Stimulated activated naive CD8-positive, alpha-beta T cell treated with anti-CD3 and anti-CD28 coated beads, Interleukin-15, Interleukin-2, amounts not matched to agents 100 ng/mL and 50 ng/mL, for 24 hours (primary cell): ENCODE results near the gene B4GALNT3.

Experiments used
- H3K27ac Mint-ChIP-seq: one replicate; pipeline ENCODE4 v1.8.0; 2021; ENCODE audit warnings: mild to moderate bottlenecking, mixed read lengths
- H3K27me3 Mint-ChIP-seq: one replicate; pipeline ENCODE4 v1.8.0; 2021; ENCODE audit warnings: mixed read lengths
- H3K36me3 Mint-ChIP-seq: one replicate; pipeline ENCODE4 v1.8.0; 2021; ENCODE audit warnings: low read depth, mixed read lengths
- H3K4me1 Mint-ChIP-seq: one replicate; pipeline ENCODE4 v1.8.0; 2021; ENCODE audit warnings: low read depth, mixed read lengths
- H3K4me3 Mint-ChIP-seq: one replicate; pipeline ENCODE4 v1.8.0; 2021; ENCODE audit warnings: mild to moderate bottlenecking, mixed read lengths
- H3K9me3 Mint-ChIP-seq: one replicate; pipeline ENCODE4 v1.8.0; 2021; ENCODE audit warnings: mixed read lengths

B4GALNT3 gene

GRCh38 chr12:586318-587071 lies 126.8 kb downstream of the B4GALNT3 start:
- Mint-ChIP-seq H3K27ac (no peak overlapping the region), H3K27me3 (no peaks in the 10 kb centered on the region), H3K4me3 (no peak overlapping the region), H3K36me3 (no peaks in the 10 kb centered on the region), H3K9me3 (no peaks in the 10 kb centered on the region), H3K4me1 (peaks cover 4% of the 10 kb centered on the region)

GRCh38 chr12:587132-588023 lies 127.6 kb downstream of the B4GALNT3 start:
- H3K27ac Mint-ChIP-seq = peak overlapping the region; percentile 31
- no peak overlapping the region for H3K4me3 Mint-ChIP-seq

GRCh38 chr12:588024-588322 lies 128.2 kb downstream of the B4GALNT3 start:
- Mint-ChIP-seq H3K9me3 (no peaks in the 10 kb centered on the region), H3K36me3 (no peaks in the 10 kb centered on the region), H3K27me3 (no peaks in the 10 kb centered on the region), H3K4me1 (peaks cover 4% of the 10 kb centered on the region), H3K4me3 (no peak overlapping the region), H3K27ac (no peak overlapping the region)

More at GRCh38 chr12:587132-588023, 127.6 kb downstream of the B4GALNT3 start:
- no peaks in the 10 kb centered on the region for H3K27me3 Mint-ChIP-seq
- peaks cover 4% of the 10 kb centered on the region for H3K4me1 Mint-ChIP-seq
- no peaks in the 10 kb centered on the region for H3K36me3 Mint-ChIP-seq
- H3K9me3 Mint-ChIP-seq = no peaks in the 10 kb centered on the region

- Mint-ChIP-seq H3K27ac (no peak overlapping the region), H3K9me3 (no peaks in the 10 kb centered on the region), H3K4me1 (peaks cover 7% of the 10 kb centered on the region), H3K36me3 (no peaks in the 10 kb centered on the region), H3K27me3 (no peaks in the 10 kb centered on the region), H3K4me3 (no peak overlapping the region)
These were observed 128.9 kb downstream of the B4GALNT3 start for GRCh38 chr12:588646-589045.

GRCh38 chr12:590206-590750 lies 130.5 kb downstream of the B4GALNT3 start:
- Mint-ChIP-seq H3K4me3 (no peak overlapping the region), H3K9me3 (no peaks in the 10 kb centered on the region), H3K27ac (no peak overlapping the region), H3K27me3 (no peaks in the 10 kb centered on the region), H3K36me3 (no peaks in the 10 kb centered on the region), H3K4me1 (peaks cover 7% of the 10 kb centered on the region)

- no peak overlapping the region for H3K4me3 Mint-ChIP-seq
- H3K4me1 Mint-ChIP-seq = peaks cover 7% of the 10 kb centered on the region
- no peaks in the 10 kb centered on the region for H3K27me3 Mint-ChIP-seq
- no peaks in the 10 kb centered on the region for H3K9me3 Mint-ChIP-seq
- H3K27ac Mint-ChIP-seq = no peak overlapping the region
- no peaks in the 10 kb centered on the region for H3K36me3 Mint-ChIP-seq
These were observed 131.7 kb downstream of the B4GALNT3 start for GRCh38 chr12:591167-592023.

- no peaks in the 10 kb centered on the region for H3K27me3 Mint-ChIP-seq
- H3K4me3 Mint-ChIP-seq = no peak overlapping the region
- H3K36me3 Mint-ChIP-seq = no peaks in the 10 kb centered on the region
- H3K4me1 Mint-ChIP-seq = peaks cover 7% of the 10 kb centered on the region
- H3K27ac Mint-ChIP-seq = no peak overlapping the region
- H3K9me3 Mint-ChIP-seq = no peaks in the 10 kb centered on the region
These were observed 132.3 kb downstream of the B4GALNT3 start for GRCh38 chr12:592024-592505.

GRCh38 chr12:593396-594270 lies 133.9 kb downstream of the B4GALNT3 start:
- Mint-ChIP-seq H3K27ac (no peak overlapping the region), H3K27me3 (no peaks in the 10 kb centered on the region), H3K36me3 (no peaks in the 10 kb centered on the region), H3K4me1 (peaks cover 7% of the 10 kb centered on the region), H3K9me3 (no peaks in the 10 kb centered on the region), H3K4me3 (no peak overlapping the region)

- no peaks in the 10 kb centered on the region for H3K27me3 Mint-ChIP-seq
- no peak overlapping the region for H3K27ac Mint-ChIP-seq
- peaks cover 3% of the 10 kb centered on the region for H3K4me1 Mint-ChIP-seq
- no peak overlapping the region for H3K4me3 Mint-ChIP-seq
- H3K36me3 Mint-ChIP-seq = no peaks in the 10 kb centered on the region
- H3K9me3 Mint-ChIP-seq = no peaks in the 10 kb centered on the region
These were observed 138.3 kb downstream of the B4GALNT3 start for GRCh38 chr12:597926-598568.

GRCh38 chr12:599756-600155 lies 140.0 kb downstream of the B4GALNT3 start:
- H3K4me1 Mint-ChIP-seq = no peaks in the 10 kb centered on the region
- no peaks in the 10 kb centered on the region for H3K36me3 Mint-ChIP-seq
- H3K9me3 Mint-ChIP-seq = no peaks in the 10 kb centered on the region
- H3K27me3 Mint-ChIP-seq = no peaks in the 10 kb centered on the region
- no peak overlapping the region for H3K4me3 Mint-ChIP-seq
- no peak overlapping the region for H3K27ac Mint-ChIP-seq

- Mint-ChIP-seq H3K27ac (no peak overlapping the region), H3K4me1 (no peaks in the 10 kb centered on the region), H3K36me3 (no peaks in the 10 kb centered on the region)
These were observed 142.4 kb downstream of the B4GALNT3 start for GRCh38 chr12:601976-602699.

GRCh38 chr12:602700-603068 lies 142.9 kb downstream of the B4GALNT3 start:
- H3K4me3 Mint-ChIP-seq = no peak overlapping the region
- H3K27me3 Mint-ChIP-seq = no peaks in the 10 kb centered on the region
- no peak overlapping the region for H3K27ac Mint-ChIP-seq
- no peaks in the 10 kb centered on the region for H3K36me3 Mint-ChIP-seq
- no peaks in the 10 kb centered on the region for H3K4me1 Mint-ChIP-seq
- no peaks in the 10 kb centered on the region for H3K9me3 Mint-ChIP-seq

More at GRCh38 chr12:601976-602699, 142.4 kb downstream of the B4GALNT3 start:
- no peaks in the 10 kb centered on the region for H3K9me3 Mint-ChIP-seq
- H3K27me3 Mint-ChIP-seq = no peaks in the 10 kb centered on the region
- H3K4me3 Mint-ChIP-seq = no peak overlapping the region

GRCh38 chr12:604956-605355 lies 145.2 kb downstream of the B4GALNT3 start:
- no peaks in the 10 kb centered on the region for H3K27me3 Mint-ChIP-seq
- H3K4me3 Mint-ChIP-seq = no peak overlapping the region
- H3K27ac Mint-ChIP-seq = no peak overlapping the region
- peaks cover 4% of the 10 kb centered on the region for H3K4me1 Mint-ChIP-seq
- no peaks in the 10 kb centered on the region for H3K9me3 Mint-ChIP-seq
- H3K36me3 Mint-ChIP-seq = no peaks in the 10 kb centered on the region
